NOMO-1 treated with DMSO at 0.1 percent for 48 hours (cell line): ENCODE measurements around the gene DCTN3.

Experiments used
- DNase-seq: peaks from one replicate; lab custom pipeline; 2025; ENCODE audit not compliant: unreplicated experiment; lab: John Stamatoyannopoulos, UW

The DCTN3 gene

GRCh38 chr9:34620061-34620994 is at the start of gene DCTN3:
DCTN3 (minus strand) TSS chr9:34620495; CDS start chr9:34620464, 31 bp downstream.
- DNase-seq: peak; percentile 99

GRCh38 chr9:34665381-34666250 is 45.3 kb upstream of the DCTN3 start:
- DNase-seq: peak; percentile 95

GRCh38 chr9:34665067-34665380 is 44.7 kb upstream of the DCTN3 start:
- no peak for DNase-seq

- peak; percentile 86 for DNase-seq
Measured at GRCh38 chr9:34664281-34665066, 44.2 kb upstream of the DCTN3 start.

- no peak for DNase-seq
Measured at GRCh38 chr9:34663303-34663605, 43.0 kb upstream of the DCTN3 start.

- no peak for DNase-seq
Measured at GRCh38 chr9:34662526-34663302, 42.4 kb upstream of the DCTN3 start, which contains the start of gene CCL27. CCL27 (minus strand) TSS chr9:34662657; CDS start chr9:34662633, 24 bp downstream.

GRCh38 chr9:34659592-34660253 is 39.4 kb upstream of the DCTN3 start:
- no peak for DNase-seq

GRCh38 chr9:34658461-34658860 is 38.2 kb upstream of the DCTN3 start:
- no peak for DNase-seq

GRCh38 chr9:34656992-34657391 is 36.7 kb upstream of the DCTN3 start:
- DNase-seq: no peak

- no peak for DNase-seq
Measured at GRCh38 chr9:34655394-34655793, 35.1 kb upstream of the DCTN3 start.

- no peak for DNase-seq
Measured at GRCh38 chr9:34654323-34655051, 34.2 kb upstream of the DCTN3 start.

- DNase-seq: no peak
Measured at GRCh38 chr9:34653151-34654072, 33.1 kb upstream of the DCTN3 start.

GRCh38 chr9:34652602-34653000 is 32.3 kb upstream of the DCTN3 start:
- DNase-seq: no peak

- peak; percentile 95 for DNase-seq
Measured at GRCh38 chr9:34651876-34652601, 31.7 kb upstream of the DCTN3 start, which contains the start of gene IL11RA. IL11RA (plus strand) TSS chr9:34652185; CDS start chr9:34655218, 3,033 bp downstream.

GRCh38 chr9:34651321-34651720 is 31.0 kb upstream of the DCTN3 start:
- no peak for DNase-seq

GRCh38 chr9:34650816-34651215 is 30.5 kb upstream of the DCTN3 start:
- no peak for DNase-seq

GRCh38 chr9:34648673-34649072 is 28.4 kb upstream of the DCTN3 start:
- no peak for DNase-seq
